Pancreas (tissue), 10 donors: ENCODE data around the gene ESRRG. TPM values are rescaled to one million over a fixed set of nuclear protein-coding genes. Genes with fewer than 3 reads are reported as not detected.
A peak's percentile ranks its signal among the peaks of the same experiment; 100 is the strongest.
"Not testable (repeated sequence)": the region's sequence is repeated elsewhere in the genome, so short reads cannot be mapped to it uniquely, and the experiment has no call there.

Source experiments
- ATAC-seq, 4 donors: fragments of 200-7000 bp; cut with Tn5 transposase; one replicate each; pipeline versions ENCODE4 v1.8.0 to v1.9.1; 2020; ENCODE audit warnings: mild to moderate bottlenecking in 4 of 4, moderate library complexity in 4 of 4
- DNase-seq, 6 donors: peaks; one replicate each; pipeline ENCODE4 v3.0.0-alpha.2; 2020
- FAIRE-seq: peaks from 2 replicates; lab custom pipeline; 2012; peaks lifted over from hg19 to GRCh38; lab: Jason Lieb, UNC
- H3K27ac ChIP-seq, 4 donors: fragments of 200-600 bp; sonication (generic); 1 replicate in 3 of 4; 2 replicates in 1 of 4; pipeline versions ENCODE4 v1.5.0 to v1.8.0; 2020
- H3K27me3 ChIP-seq, 4 donors: fragments of 200-600 bp; one replicate each; pipeline ENCODE4 v1.8.0; 2021
- H3K36me3 ChIP-seq, 3 donors: fragments of 200-600 bp; sonication (generic) in 1 of 3; one replicate each; pipeline versions ENCODE4 v1.5.0 to v1.8.0; 2020 to 2021
- H3K4me1 ChIP-seq, 3 donors: fragments of 200-600 bp; one replicate each; pipeline ENCODE4 v1.8.0; 2021
- H3K4me3 ChIP-seq, 4 donors: fragments of 200-600 bp; sonication (generic) in 2 of 4; one replicate each; pipeline versions ENCODE4 v1.5.0 to v1.8.0; 2020 to 2021
- H3K9me3 ChIP-seq, 4 donors: fragments of 200-600 bp; one replicate each; pipeline ENCODE4 v1.8.0; 2021
- WGBS, 2 donors: extraction: QIAGEN DNeasy Blood & Tissue Kit; methylation state at CpG; one replicate each; pipeline ENCODE4 v1.1.7; 2013; 5-methylcytosine and 5-hydroxymethylcytosine counted together
- intact Hi-C, 3 donors: fragments of 100-400 bp; cut with DNase I; formaldehyde crosslinking; loops; one replicate each; pipeline versions ENCODE4 v1.11.1 to v1.14.2; 2022
- polyA plus RNA-seq, 2 donors: library from polyadenylated mRNA; stranded (reverse); fragments of 200-250 nt; gene quantifications; one replicate each; pipeline ENCODE4 v1.2.3, GENCODE V29; 2013
- total RNA-seq, 6 donors: library from RNA; stranded (reverse); fragmentation: NEBNext Ultra II Directional in 4 of 6; extraction: Animal tissue kit (Norgen Biotek cat#: 25700) in 4 of 6; gene quantifications; one replicate each; pipeline versions ENCODE4 v1.2.1 to v1.2.4, GENCODE V29; 2021 to 2023
- TF ChIP-seq, protein P1 (sequence below), 4 donors: fragments of 200-600 bp; sonication (generic) in 3 of 4; IDR thresholded peaks; one replicate each; pipeline versions ENCODE4 v1.5.0 to v1.8.0; 2021; ENCODE audit warnings: antibody characterized with exemption in 4 of 4
- donor health status: healthy with polysubstance abuse.
- donor health status: DM: no; HTN: no; CAD: no; lungs with moderate emphysema.
- donor health status: DM: no; HTN: no; CAD: no.
- donor health status: control.
- donor health status: control.
- donor health status: Bipolar disorder and iron deficiency.
- donor health status: DM: yes; HTN: yes; CAD: no.
- donor health status: DM: no; HTN: no; CAD: no.
- donor health status: DM: no; HTN: no; CAD: no.
- donor health status: DM: yes; HTN: yes; CAD: no.

Gene ESRRG
- total and polyA plus RNA-seq, 8 donors = 3.5 to 14.9 (median 10.4) TPM

DNA sequence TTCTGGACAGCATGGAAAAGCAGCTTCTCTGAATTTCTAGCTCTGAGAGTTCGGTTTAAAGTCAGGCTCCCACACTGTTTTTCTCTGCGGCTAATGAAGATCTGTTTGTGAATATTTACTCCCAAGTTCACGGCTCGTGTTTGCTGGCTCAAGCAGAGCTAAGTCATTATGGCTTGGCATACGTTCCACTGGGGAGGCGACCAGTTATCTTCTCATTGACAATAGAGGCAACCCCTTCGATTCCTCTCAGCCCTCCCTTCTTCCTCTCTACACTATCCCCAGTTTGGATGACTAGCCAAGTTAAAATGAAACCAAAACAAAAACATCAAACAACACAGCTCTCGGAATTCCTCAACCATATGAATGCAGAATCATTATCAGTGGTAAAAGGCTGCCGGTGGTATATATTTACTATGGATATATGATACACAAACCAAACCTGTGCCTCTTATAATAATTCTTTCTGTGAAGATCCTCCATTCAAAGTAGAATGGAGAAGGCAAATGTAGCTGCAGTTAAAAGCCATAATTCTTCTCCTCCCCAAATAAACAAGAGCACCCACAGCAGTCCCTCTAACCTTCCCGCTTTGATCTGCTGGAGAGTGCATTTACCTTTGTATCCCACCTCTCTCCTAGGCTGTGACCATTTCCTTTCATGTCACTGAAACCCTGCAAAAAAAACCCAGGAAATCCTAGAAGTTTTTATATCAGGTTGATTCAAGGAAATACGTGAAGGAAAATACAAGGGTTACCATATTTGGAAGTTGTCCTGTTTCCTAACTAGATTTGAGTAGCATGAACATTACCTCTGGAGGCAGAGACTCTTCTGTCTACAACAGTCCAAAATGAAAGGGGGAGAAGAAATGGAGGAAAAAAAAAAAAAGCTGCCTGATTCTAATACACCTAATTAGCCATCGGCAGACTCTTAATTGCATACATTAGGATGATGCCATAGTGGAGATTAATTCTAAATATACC, 191.7 kb downstream of the ESRRG start:
- ATAC-seq = peak; percentile 13 to 72 (median 63)
- peak in 1 of 6 donors; percentile 22 for DNase-seq
- Histone ChIP-seq H3K27ac (peak overlapping the region in 2 of 4 donors; percentile 13 to 61), H3K9me3 (no peaks in the 10 kb centered on the region), H3K4me3 (peak overlapping the region in 3 of 4 donors; percentile 8 to 42 (median 30)), H3K4me1 (peaks cover 2 to 19% (median 13%) of the 10 kb centered on the region in 3 donors), H3K36me3 (no peaks in the 10 kb centered on the region), H3K27me3 (no peaks in the 10 kb centered on the region)
- 16 to 18% methylated on average over 12 of the region's 12 CpGs for WGBS, 2 donors
- TF ChIP-seq, protein P1, sequence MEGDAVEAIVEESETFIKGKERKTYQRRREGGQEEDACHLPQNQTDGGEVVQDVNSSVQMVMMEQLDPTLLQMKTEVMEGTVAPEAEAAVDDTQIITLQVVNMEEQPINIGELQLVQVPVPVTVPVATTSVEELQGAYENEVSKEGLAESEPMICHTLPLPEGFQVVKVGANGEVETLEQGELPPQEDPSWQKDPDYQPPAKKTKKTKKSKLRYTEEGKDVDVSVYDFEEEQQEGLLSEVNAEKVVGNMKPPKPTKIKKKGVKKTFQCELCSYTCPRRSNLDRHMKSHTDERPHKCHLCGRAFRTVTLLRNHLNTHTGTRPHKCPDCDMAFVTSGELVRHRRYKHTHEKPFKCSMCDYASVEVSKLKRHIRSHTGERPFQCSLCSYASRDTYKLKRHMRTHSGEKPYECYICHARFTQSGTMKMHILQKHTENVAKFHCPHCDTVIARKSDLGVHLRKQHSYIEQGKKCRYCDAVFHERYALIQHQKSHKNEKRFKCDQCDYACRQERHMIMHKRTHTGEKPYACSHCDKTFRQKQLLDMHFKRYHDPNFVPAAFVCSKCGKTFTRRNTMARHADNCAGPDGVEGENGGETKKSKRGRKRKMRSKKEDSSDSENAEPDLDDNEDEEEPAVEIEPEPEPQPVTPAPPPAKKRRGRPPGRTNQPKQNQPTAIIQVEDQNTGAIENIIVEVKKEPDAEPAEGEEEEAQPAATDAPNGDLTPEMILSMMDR (IDR thresholded peaks at IDR 0.05) = no peak
- no peak for FAIRE-seq
- intact Hi-C loops = no loop called here

DNA sequence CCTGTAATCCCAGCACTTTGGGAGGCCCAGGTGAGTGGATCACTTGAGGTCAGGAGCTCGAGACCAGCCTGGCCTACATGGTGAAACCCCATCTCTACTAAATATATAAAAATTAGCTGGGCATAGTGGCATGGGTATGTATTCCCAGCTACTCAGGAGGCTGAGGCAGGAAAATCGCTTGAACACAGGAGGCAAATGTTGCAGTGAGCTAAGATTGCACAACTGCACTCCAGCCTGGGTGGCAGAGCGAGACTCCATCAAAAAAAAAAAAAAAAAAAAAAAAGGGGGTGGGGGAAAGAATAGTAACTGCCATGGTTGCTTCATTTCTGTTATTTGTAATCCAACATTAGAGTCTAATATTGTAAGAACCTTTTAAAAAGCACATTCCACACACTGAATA, 193.4 kb downstream of the ESRRG start:
- H3K9me3 ChIP-seq, intact Hi-C loops, H3K36me3 ChIP-seq, ATAC-seq, H3K27me3 ChIP-seq, FAIRE-seq, DNase-seq, H3K27ac ChIP-seq, H3K4me3 ChIP-seq: not testable (repeated sequence)
- WGBS, 2 donors = 79 to 89% methylated on average over 3 of the region's 3 CpGs
- peaks cover 2 to 19% (median 13%) of the 10 kb centered on the region in 3 donors for H3K4me1 ChIP-seq

GRCh38 chr1:216528816-216529215, 194.4 kb downstream of the ESRRG start:
- 16 to 21% methylated on average over 1 of the region's 1 CpG for WGBS, 2 donors
- FAIRE-seq (no peak), ATAC-seq (peak; percentile 77 to 84 (median 78)), DNase-seq (peak in 1 of 6 donors; percentile 19)
- Histone ChIP-seq H3K9me3 (no peaks in the 10 kb centered on the region), H3K36me3 (no peaks in the 10 kb centered on the region), H3K27ac (peak overlapping the region in 2 of 4 donors; percentile 20 to 23), H3K27me3 (no peaks in the 10 kb centered on the region), H3K4me3 (no peak overlapping the region), H3K4me1 (peaks cover 2 to 19% (median 13%) of the 10 kb centered on the region in 3 donors)
- intact Hi-C loops = no loop called here
- TF ChIP-seq, protein P1 (IDR thresholded peaks at IDR 0.05) = no peak

GRCh38 chr1:216523449-216524190, 199.6 kb downstream of the ESRRG start:
- Histone ChIP-seq H3K4me1 (peaks cover 0 to 3% (median 2%) of the 10 kb centered on the region in 3 donors), H3K27me3 (no peaks in the 10 kb centered on the region), H3K36me3 (no peaks in the 10 kb centered on the region), H3K4me3 (no peak overlapping the region), H3K27ac (no peak overlapping the region), H3K9me3 (no peaks in the 10 kb centered on the region)
- peak in 1 of 4 donors; percentile 14 for ATAC-seq
- FAIRE-seq = no peak
- TF ChIP-seq, protein P1 (IDR thresholded peaks at IDR 0.05) = no peak
- no peak for DNase-seq
- intact Hi-C loops = no loop called here
- 57 to 60% methylated on average over 4 of the region's 4 CpGs for WGBS, 2 donors

DNA sequence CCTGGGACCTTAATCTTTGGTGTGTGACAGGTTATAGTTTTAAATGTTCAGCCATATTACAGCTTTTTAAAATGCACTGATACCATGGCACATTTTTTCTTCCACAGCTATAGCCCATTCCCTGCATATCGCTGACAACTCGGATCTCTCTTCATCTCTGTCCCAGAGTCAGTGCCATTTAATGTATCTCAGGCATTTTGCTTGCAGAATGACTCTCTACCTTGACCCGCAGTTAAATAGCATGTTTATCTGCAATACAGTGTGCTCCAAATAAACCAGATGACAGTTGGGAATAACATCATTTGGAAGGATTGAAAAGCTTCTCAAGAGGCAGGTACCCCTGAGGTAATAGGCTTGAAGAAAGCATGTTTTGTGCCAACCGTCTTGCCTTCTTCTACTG, 200.2 kb downstream of the ESRRG start:
- no peak overlapping the region for H3K4me3 ChIP-seq
- 75 to 87% methylated on average over 4 of the region's 4 CpGs for WGBS, 2 donors
- H3K27ac ChIP-seq = no peak overlapping the region
- no peaks in the 10 kb centered on the region for H3K9me3 ChIP-seq
- intact Hi-C loops = no loop called here
- no peaks in the 10 kb centered on the region for H3K36me3 ChIP-seq
- H3K4me1 ChIP-seq = no peaks in the 10 kb centered on the region
- ATAC-seq (no peak), DNase-seq (no peak), FAIRE-seq (no peak)
- H3K27me3 ChIP-seq = no peaks in the 10 kb centered on the region
- TF ChIP-seq, protein P1 (IDR thresholded peaks at IDR 0.05) = no peak
